Measurements from ENCODE around the gene NCAPD2. TPM values are rescaled to one million over a fixed set of nuclear protein-coding genes. Genes with fewer than 3 reads are reported as not detected.

Gene NCAPD2
- total RNA-seq, 1 experiment from 2014 or later: 114 TPM

DNA sequence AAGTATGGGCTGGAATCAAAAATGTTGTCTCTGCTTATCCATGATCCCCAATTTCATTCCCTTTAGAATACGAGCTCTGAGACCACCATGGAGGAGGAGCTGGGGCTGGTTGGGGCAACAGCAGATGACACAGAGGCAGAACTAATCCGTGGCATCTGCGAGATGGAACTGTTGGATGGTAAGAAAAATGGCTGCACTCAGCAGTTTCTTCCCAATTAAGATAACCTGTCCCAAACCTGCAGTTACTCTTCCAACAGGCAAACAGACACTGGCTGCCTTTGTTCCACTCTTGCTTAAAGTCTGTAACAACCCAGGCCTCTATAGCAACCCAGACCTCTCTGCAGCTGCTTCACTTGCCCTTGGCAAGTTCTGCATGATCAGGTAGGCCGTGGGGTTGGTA lies 33.8 kb downstream of the NCAPD2 start:
- no peaks in the 10 kb centered on the region for H3K23me2 ChIP-seq (ENCODE audit: insufficient read length, low read depth, low read length, poor library complexity, severe bottlenecking)
- H3K27ac ChIP-seq (ENCODE audit: insufficient read length, low read depth, low read length): no peak overlapping the region
- no peaks in the 10 kb centered on the region for H3K79me1 ChIP-seq (ENCODE audit: insufficient read depth, low read depth, low read length, poor library complexity, severe bottlenecking)
- H3K18ac ChIP-seq (ENCODE audit: insufficient read length, low read depth, low read length): no peak overlapping the region
- H2AK5ac ChIP-seq (ENCODE audit: insufficient read length, low read length): no peak overlapping the region
- peaks cover 60 to 94% (median 92%) of the 10 kb centered on the region in 3 experiments for H3K36me3 Mint-ChIP-seq (ENCODE audit: insufficient read depth in 1 of 3, low read depth in 3 of 3)
- no peak overlapping the region for H4K8ac ChIP-seq (replicated peaks; ENCODE audit: insufficient read length, low read depth, low read length)
- no peak overlapping the region for H3K14ac ChIP-seq (ENCODE audit: insufficient read depth, low read length)
- no peaks in the 10 kb centered on the region for H4K20me1 ChIP-seq (ENCODE audit: control insufficient read depth, insufficient read depth, insufficient read length)
- no peaks in the 10 kb centered on the region for H3K79me2 ChIP-seq (ENCODE audit: insufficient read depth, low read length)
- TF ChIP-seq, protein P1, sequence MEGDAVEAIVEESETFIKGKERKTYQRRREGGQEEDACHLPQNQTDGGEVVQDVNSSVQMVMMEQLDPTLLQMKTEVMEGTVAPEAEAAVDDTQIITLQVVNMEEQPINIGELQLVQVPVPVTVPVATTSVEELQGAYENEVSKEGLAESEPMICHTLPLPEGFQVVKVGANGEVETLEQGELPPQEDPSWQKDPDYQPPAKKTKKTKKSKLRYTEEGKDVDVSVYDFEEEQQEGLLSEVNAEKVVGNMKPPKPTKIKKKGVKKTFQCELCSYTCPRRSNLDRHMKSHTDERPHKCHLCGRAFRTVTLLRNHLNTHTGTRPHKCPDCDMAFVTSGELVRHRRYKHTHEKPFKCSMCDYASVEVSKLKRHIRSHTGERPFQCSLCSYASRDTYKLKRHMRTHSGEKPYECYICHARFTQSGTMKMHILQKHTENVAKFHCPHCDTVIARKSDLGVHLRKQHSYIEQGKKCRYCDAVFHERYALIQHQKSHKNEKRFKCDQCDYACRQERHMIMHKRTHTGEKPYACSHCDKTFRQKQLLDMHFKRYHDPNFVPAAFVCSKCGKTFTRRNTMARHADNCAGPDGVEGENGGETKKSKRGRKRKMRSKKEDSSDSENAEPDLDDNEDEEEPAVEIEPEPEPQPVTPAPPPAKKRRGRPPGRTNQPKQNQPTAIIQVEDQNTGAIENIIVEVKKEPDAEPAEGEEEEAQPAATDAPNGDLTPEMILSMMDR (conservative IDR thresholded peaks at IDR 0.05): no peak
- no peaks in the 10 kb centered on the region; the same call in 1 of the 2 replicates for H3K27me3 Mint-ChIP-seq (ENCODE audit: low read depth)
- no peak overlapping the region for H2BK15ac ChIP-seq (ENCODE audit: low read depth, low read length)
- H4K91ac ChIP-seq (ENCODE audit: insufficient read length, low read depth, low read length): no peak overlapping the region
- H3K9me3 ChIP-seq (ENCODE audit: control insufficient read depth, low read depth, low read length): no peaks in the 10 kb centered on the region
- H3K56ac ChIP-seq (ENCODE audit: insufficient read length, low read depth, low read length): no peak overlapping the region
- H4K5ac ChIP-seq (ENCODE audit: insufficient read length, low read depth, low read length): no peak overlapping the region
- H2BK5ac ChIP-seq (ENCODE audit: insufficient read length, low read length): no peak overlapping the region
- H3K23ac ChIP-seq (ENCODE audit: insufficient read length, low read depth, low read length): no peak overlapping the region
- peaks cover 14 to 24% of the 10 kb centered on the region in 2 experiments for H3K4me1 Mint-ChIP-seq
- no CpG with 5 or more reads among the region's 4 CpGs for WGBS (ENCODE audit: extremely low coverage, insufficient read length, low lambda C conversion rate)
- no peak overlapping the region for H3K27ac Mint-ChIP-seq
- H3K9ac ChIP-seq (ENCODE audit: extremely low read depth, insufficient read length, low read length): no peak overlapping the region
- DNase-seq: no peak
- no peaks in the 10 kb centered on the region for H3K9me3 Mint-ChIP-seq
- no peak overlapping the region for H3K4me3 Mint-ChIP-seq
- no peak overlapping the region for H2BK120ac ChIP-seq (ENCODE audit: low read depth, low read length, poor library complexity, severe bottlenecking)
- no peak overlapping the region for H3K4me2 ChIP-seq (ENCODE audit: insufficient read depth, insufficient read length, low read length)
- no peaks in the 10 kb centered on the region for H3K27me3 ChIP-seq (ENCODE audit: insufficient read depth, low read length)
- no peaks in the 10 kb centered on the region for H3K4me1 ChIP-seq (ENCODE audit: insufficient read depth, low read length)
- H3T11ph ChIP-seq (ENCODE audit: low read length): no peak overlapping the region
- no peak overlapping the region for H2BK12ac ChIP-seq (ENCODE audit: insufficient read length, low read depth, low read length)
- no peak overlapping the region for H2BK20ac ChIP-seq (ENCODE audit: low read depth, low read length, poor library complexity, severe bottlenecking)
- H2AFZ ChIP-seq (ENCODE audit: low read length): no peak overlapping the region
- H3K4ac ChIP-seq (ENCODE audit: low read depth, low read length): no peak overlapping the region

Measured in H9 (cell line).